ENCODE results near the gene SMIM27. TPM values are rescaled to one million over a fixed set of nuclear protein-coding genes. Genes with fewer than 3 reads are reported as not detected.
"Not testable (repeated sequence)": the region's sequence is repeated elsewhere in the genome, so short reads cannot be mapped to it uniquely, and the experiment has no call there.

The SMIM27 gene
- total and polyA plus RNA-seq, 5 donors, result 10.2 to 26.4 (median 22.0) TPM

- H3K4me1 ChIP-seq (ENCODE audit: control insufficient read depth, insufficient read depth, low read length); intact Hi-C loops (cut with DNase I); H3K27ac ChIP-seq (ENCODE audit: low read length); H3K27me3 ChIP-seq (ENCODE audit: control insufficient read depth, insufficient read depth); H3K9me3 ChIP-seq (ENCODE audit: control insufficient read depth, low read length); DNase-seq; H3K4me3 ChIP-seq (ENCODE audit: low read length); ATAC-seq: not testable (repeated sequence)
- 67% methylated on average over 3 of the region's 3 CpGs for WGBS
Measured at GRCh38 chr9:32599021-32599420, 46.9 kb downstream of the SMIM27 start.

Other genes with a start within 250 kb of the SMIM27 start
- gene ACO1, start 167.7 kb upstream of the SMIM27 start, total RNA-seq, result 10 to 100 TPM; 42.2 to 46.3 (median 43.3) TPM
- 25.3 TPM for gene ACO1, start 167.7 kb upstream of the SMIM27 start, polyA plus RNA-seq
- 1 to 10 TPM; 5.1 to 6.4 (median 5.6) TPM for gene RIGI, start 26.1 kb upstream of the SMIM27 start, total RNA-seq
- gene RIGI, start 26.1 kb upstream of the SMIM27 start, polyA plus RNA-seq, result 2.8 TPM
- gene TOPORS, start 259 bp downstream of the SMIM27 start, total RNA-seq, result 10 to 100 TPM in 2 of 4 donors, 1 to 10 TPM in 2; 8.6 to 10.9 (median 9.9) TPM
- 6.2 TPM for gene TOPORS, start 259 bp downstream of the SMIM27 start, polyA plus RNA-seq
- gene NDUFB6, start 20.8 kb downstream of the SMIM27 start, total RNA-seq, result 100 to 1,000 TPM; 120 to 137 (median 128) TPM
- gene NDUFB6, start 20.8 kb downstream of the SMIM27 start, polyA plus RNA-seq, result 198 TPM
- not detected for gene TAF1L, start 83.3 kb downstream of the SMIM27 start, total RNA-seq
- gene TAF1L, start 83.3 kb downstream of the SMIM27 start, polyA plus RNA-seq, result not detected
- gene TMEM215, start 231.2 kb downstream of the SMIM27 start, total RNA-seq, result under 1 TPM in 2 of 4 donors, not detected in 2; 0.11 to 0.29 TPM
- 0.07 TPM for gene TMEM215, start 231.2 kb downstream of the SMIM27 start, polyA plus RNA-seq

All from right cardiac atrium (tissue), 5 donors.